Smooth muscle cell of the brain vasculature (primary cell): ENCODE measurements around the gene PCED1B.
"Not testable (repeated sequence)": the region's sequence is repeated elsewhere in the genome, so short reads cannot be mapped to it uniquely, and the experiment has no call there.

ENCODE experiments used
- DNase-seq: peaks from one replicate; pipeline ENCODE4 v3.0.0-alpha.2; 2012; ENCODE audit warnings: low read depth, low spot score

PCED1B gene

DNA sequence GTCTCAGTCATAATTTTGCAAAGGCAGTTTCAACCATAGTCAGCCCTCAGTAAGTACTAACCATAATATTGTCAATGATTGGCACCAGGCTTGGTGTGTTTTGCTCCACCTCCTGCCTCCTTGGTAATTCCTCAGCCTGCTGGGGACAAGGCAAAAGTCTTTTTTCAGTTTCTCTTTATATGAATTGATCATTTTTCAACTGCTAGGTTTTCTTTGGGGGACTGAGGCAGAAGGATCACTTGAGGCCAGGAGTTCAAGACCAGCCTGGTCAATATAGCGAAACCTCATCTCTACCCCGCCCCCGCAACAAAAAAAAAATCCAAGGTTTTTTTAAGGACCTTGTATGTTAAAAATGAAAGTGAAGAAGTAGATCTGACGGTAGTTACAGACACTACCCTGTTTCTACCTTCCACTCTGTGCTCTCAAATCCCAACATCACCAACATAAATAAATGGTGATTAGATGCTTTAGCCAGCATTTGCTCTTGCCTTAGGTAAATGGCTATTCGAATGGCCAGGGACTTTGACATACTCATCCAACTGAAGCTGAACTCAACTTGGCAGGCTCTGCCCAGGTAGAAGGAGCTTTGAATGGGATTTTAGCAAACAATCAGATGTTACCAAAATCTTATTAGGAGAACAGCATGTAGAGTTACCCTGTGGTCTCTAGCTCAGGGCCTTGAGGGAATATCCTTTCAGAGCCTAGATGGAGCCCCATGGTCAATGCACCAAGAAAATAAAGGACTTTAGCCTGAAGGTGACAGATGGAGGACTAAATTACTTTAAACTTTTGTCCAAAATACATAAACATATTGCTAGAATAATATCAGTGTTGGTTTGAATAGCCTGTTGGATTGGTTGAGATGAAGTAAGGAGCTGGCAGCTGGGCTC, 127.3 kb downstream of the PCED1B start:
- no peak for DNase-seq

DNA sequence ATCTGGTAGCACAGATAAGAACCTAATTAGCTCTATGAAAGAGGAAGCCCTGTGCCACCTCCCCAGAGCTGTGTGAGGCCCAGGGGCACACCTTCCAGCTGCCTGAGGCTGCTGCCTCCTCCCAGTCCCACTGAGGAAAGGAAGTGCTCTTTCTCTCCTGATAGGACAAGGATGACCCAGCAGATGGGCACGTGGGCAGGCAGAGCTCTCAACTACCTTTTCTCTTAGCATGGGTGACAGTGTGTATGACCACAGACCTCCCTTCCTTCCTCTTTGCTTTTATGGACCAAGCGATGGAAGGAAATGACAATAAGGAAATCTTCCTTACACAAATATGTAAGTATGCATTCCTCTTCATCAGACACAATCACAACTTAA, 127.9 kb downstream of the PCED1B start:
- DNase-seq, result no peak

DNA sequence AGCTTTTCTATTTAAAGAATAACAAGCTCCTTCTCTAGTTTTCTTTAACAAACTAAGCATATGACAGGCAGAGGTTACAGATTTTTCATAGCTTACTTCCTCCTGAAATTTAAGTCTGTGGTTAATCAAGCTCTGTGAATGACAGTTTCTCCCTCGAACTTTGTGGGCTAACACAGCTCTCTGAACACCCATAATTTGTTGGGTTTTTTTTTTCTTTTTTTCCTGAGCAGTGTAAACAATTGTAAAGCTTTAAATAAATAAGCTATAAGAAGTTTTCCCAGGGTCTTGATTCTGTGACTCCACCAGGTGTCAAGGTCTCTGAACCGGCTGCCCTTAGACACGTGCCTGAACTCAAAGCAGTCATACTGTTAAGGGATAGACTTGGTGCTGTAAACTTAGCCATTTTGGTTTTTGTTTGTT, 128.4 kb downstream of the PCED1B start:
- no peak for DNase-seq

GRCh38 chr12:47209014-47209413, 129.6 kb downstream of the PCED1B start:
- no peak for DNase-seq

GRCh38 chr12:47210776-47211175, 131.4 kb downstream of the PCED1B start:
- no peak for DNase-seq

DNA sequence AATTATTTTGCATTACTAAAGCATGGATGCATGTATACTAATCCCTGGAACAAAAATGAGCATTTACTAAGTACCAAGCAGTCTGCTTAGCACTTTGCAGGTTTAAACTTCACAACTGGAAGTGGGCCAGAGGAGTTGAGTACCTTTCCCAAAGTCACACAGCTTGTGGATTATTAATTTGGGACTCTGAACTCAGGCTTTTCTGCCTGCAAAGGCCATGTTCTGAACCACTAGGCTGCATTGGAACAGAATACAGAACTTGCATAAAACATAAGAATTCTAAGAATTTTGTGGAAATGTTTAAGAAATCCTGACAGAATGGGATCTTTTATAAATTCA, 133.2 kb downstream of the PCED1B start:
- DNase-seq, result no peak

DNA sequence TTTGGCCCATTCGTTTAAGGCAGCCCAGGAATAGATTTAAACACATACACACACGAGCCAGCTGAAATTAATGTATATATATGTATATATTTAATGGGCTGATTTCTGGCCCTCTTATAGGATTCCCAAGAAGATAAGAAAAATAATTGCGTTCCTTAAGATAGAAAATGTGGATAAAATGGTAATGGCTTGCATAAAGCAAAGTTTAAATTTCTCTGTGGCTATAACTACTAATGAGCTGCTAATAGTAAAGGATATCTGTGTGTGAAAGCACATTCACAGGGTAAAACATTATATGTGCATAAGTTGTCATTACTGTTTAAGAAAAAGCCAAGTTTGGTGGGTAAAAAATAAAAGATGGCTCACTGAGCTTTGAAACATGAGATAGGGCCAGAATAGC, 134.0 kb downstream of the PCED1B start:
- DNase-seq, result no peak

DNA sequence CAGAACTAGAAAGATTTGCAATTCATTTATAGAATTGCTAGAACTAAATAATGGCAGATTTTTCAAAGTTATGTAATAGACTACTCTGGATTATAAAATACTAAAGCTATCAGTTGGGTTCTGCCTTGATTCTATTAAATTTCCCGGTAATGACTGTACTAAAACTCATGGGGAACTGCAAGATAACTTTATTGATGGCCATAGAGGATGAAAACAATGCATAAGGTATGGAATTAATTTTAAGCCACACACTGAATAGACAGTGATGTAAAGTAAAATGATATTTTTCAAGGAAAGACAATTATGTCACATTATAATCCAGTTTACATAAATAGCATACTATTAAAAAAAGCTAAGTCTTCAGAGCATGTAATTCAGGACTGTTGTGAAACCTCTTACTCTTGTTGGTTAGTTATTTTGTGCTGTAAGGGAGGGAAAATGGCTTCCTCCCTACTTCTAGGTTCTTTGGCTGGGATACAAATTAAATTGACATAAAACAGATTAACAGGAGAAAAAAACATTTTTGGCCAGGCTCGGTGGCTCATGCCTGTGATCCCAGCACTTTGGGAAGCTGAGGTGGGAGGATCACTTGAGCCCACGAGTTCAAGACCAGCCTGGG, 134.7 kb downstream of the PCED1B start:
- DNase-seq, result no peak

DNA sequence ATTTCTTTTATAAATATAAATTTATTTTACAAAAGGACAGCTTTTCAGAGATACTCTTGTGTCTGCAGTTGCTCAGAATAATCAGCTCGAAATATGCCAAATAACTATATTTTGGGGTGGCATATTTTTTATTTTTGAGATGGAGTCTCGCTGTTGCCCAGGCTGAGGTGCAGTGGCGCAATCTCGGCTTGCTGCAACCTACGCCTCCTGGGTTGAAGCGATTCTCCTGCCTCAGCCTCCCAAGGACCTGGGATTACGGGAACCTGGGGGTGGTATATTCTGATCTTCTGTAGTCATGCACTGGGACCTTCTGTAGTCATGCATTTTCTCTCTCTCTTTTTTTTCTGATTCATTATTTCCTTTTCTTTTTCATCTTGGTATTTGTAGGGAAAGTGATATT, 135.3 kb downstream of the PCED1B start:
- DNase-seq, result no peak

DNA sequence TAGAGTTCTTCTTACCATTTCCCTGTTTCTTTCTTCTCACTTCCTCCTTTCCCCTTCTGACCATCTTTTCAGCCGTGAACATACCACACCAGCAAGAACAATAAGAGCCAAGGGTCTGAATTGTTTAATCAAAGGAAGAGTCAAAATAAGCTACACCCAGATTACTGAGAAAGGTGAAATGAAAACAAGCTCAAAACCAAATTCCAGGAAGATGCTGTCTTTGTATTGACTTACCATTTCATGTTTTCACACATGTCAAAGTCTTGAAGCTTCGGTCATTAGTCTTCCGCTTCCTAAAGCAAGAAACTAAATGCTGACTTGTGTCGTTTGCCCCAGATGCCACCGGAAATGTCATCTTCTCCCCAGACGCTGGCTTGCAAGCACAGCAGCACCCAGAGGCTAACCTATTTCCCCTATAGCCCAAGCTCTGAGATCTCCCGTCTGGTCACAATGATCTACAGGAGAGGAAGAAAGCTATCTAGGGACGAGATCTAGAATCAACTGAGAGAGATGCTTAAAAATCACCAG, 136.8 kb downstream of the PCED1B start:
- no peak for DNase-seq

DNA sequence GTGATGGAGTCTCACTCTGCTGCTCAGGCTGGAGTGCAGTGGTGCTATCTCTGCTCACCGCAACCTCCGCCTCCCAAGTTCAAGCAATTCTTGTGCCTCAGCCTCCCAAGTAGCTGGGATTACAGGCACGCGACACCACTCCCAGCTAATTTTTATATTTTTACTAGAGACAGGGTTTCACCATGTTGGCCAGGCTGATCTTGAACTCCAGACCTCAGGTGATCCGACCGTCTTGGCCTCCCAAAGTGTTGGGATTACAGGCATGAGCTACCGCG, 138.1 kb downstream of the PCED1B start:
- DNase-seq, result not testable (repeated sequence)

- no peak for DNase-seq
Observed at GRCh38 chr12:47218191-47218654, 138.8 kb downstream of the PCED1B start.

DNA sequence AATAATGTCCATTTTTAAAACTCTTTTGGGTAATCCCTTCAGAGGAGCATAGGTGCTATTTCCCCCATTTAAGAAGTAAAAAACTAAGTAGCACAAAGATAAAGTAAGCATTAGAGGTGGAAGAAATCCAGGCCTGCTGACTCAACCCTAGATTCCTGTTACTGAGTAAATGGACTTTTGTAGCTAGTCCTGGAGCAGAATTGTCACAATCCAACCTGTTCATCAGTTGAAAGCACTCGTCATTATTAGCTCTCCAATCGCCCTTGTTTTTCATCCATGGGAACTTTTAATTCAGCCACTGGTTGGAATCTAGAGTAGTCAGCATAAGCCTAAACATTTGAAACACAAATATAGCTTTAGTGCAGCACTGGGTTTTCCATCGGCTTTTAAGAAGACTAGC, 139.8 kb downstream of the PCED1B start:
- no peak for DNase-seq

- no peak for DNase-seq
Observed at GRCh38 chr12:47221256-47222023, 142.0 kb downstream of the PCED1B start.

DNA sequence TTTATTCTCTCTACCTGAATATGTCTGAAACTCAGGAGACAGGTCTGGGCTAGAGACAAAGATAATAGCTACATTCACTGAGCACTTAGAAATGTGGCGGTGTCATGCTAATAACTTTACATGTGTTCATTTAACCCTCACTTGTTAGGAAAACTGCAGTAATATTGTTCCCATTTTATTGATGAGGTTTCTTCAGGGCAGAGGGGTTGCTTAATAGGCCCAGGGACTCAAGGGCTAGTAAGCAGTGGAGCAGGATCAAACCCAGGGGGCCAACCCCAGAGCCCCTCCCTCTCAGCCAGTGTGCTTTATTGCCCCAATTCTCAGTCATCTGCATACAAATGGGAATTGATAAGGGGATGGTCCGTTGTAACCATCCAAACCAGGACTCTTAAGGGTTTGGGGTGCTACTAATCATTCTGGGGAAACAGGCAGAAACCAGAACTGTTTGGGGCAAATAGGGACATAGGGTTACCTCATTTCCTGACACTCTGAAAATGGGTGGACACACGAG, 143.2 kb downstream of the PCED1B start:
- DNase-seq, result no peak

- no peak for DNase-seq
Observed at GRCh38 chr12:47223031-47223847, 143.8 kb downstream of the PCED1B start.

- no peak for DNase-seq
Observed at GRCh38 chr12:47223848-47224213, 144.4 kb downstream of the PCED1B start.

- DNase-seq, result no peak
Observed at GRCh38 chr12:47224563-47225133, 145.2 kb downstream of the PCED1B start.

DNA sequence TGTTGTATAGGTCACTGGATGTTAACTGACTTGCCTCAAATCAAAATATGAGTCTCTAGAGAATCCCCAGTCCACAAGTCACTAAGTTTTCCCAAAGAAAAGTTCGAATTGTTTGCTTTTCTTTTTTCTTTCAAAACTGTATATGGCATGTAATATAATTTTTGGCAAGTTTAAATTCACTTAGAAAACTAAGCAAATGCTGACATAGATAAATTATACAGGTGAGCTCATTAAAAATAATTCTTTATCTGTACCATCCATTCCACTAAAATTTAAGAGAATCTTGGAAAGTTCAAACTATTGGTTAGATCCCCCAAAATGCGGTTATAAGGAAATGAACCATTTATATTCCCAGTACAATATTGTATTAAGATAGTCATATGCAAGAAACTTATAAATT, 145.9 kb downstream of the PCED1B start:
- DNase-seq, result no peak

- DNase-seq, result no peak
Observed at GRCh38 chr12:47226199-47226598, 146.8 kb downstream of the PCED1B start.

- DNase-seq, result no peak
Observed at GRCh38 chr12:47228802-47229201, 149.4 kb downstream of the PCED1B start.
